IPS-18a (cell line): Measurements from ENCODE around the gene TRPV2.
A peak's percentile ranks its signal among the peaks of the same experiment; 100 is the strongest.

ENCODE experiments used
- H3K27ac ChIP-seq: one replicate; pipeline ENCODE4 v1.5.1; 2013; ENCODE audit warnings: low read length
- H3K27me3 ChIP-seq: one replicate; pipeline ENCODE4 v1.6.1; 2013; ENCODE audit warnings: mild to moderate bottlenecking, low read length; ENCODE audit not compliant: control insufficient read depth, insufficient read depth
- H3K36me3 ChIP-seq: one replicate; pipeline ENCODE4 v1.6.1; 2013; ENCODE audit warnings: low read depth, low read length; ENCODE audit not compliant: control insufficient read depth
- H3K4me1 ChIP-seq: one replicate; pipeline ENCODE4 v1.6.1; 2013; ENCODE audit warnings: low read depth, low read length; ENCODE audit not compliant: control insufficient read depth
- H3K4me3 ChIP-seq: one replicate; pipeline ENCODE4 v1.5.1; 2013; ENCODE audit warnings: low read length
- H3K9ac ChIP-seq: one replicate; pipeline ENCODE4 v1.6.1; 2013; ENCODE audit warnings: mild to moderate bottlenecking, low read length, moderate library complexity
- H3K9me3 ChIP-seq: one replicate; pipeline ENCODE4 v1.6.1; 2013; ENCODE audit warnings: low read depth, low read length; ENCODE audit not compliant: control insufficient read depth

TRPV2 gene

GRCh38 chr17:16429083-16429482, 13.7 kb downstream of the TRPV2 start:
- Histone ChIP-seq H3K9me3 (no peaks in the 10 kb centered on the region), H3K27me3 (no peaks in the 10 kb centered on the region), H3K4me3 (no peak overlapping the region), H3K9ac (no peak overlapping the region), H3K4me1 (no peaks in the 10 kb centered on the region), H3K27ac (no peak overlapping the region), H3K36me3 (no peaks in the 10 kb centered on the region)

- Histone ChIP-seq H3K27me3 (no peaks in the 10 kb centered on the region), H3K4me3 (no peak overlapping the region), H3K4me1 (no peaks in the 10 kb centered on the region), H3K9me3 (no peaks in the 10 kb centered on the region), H3K36me3 (no peaks in the 10 kb centered on the region), H3K9ac (no peak overlapping the region), H3K27ac (no peak overlapping the region)
These were observed 15.3 kb downstream of the TRPV2 start for GRCh38 chr17:16430650-16431049.

GRCh38 chr17:16432017-16432416, 16.6 kb downstream of the TRPV2 start:
- Histone ChIP-seq H3K9me3 (no peaks in the 10 kb centered on the region), H3K36me3 (no peaks in the 10 kb centered on the region), H3K27ac (no peak overlapping the region), H3K4me1 (no peaks in the 10 kb centered on the region), H3K4me3 (no peak overlapping the region), H3K27me3 (no peaks in the 10 kb centered on the region), H3K9ac (no peak overlapping the region)

- Histone ChIP-seq H3K27ac (no peak overlapping the region), H3K9me3 (no peaks in the 10 kb centered on the region), H3K36me3 (no peaks in the 10 kb centered on the region), H3K27me3 (no peaks in the 10 kb centered on the region), H3K4me3 (no peak overlapping the region), H3K9ac (no peak overlapping the region), H3K4me1 (peaks cover 4% of the 10 kb centered on the region)
These were observed 18.1 kb downstream of the TRPV2 start for GRCh38 chr17:16433514-16433913.

GRCh38 chr17:16434662-16435061, 19.3 kb downstream of the TRPV2 start:
- H3K9ac ChIP-seq = no peak overlapping the region
- no peak overlapping the region for H3K4me3 ChIP-seq
- H3K27me3 ChIP-seq = no peaks in the 10 kb centered on the region
- no peaks in the 10 kb centered on the region for H3K9me3 ChIP-seq
- peaks cover 4% of the 10 kb centered on the region for H3K4me1 ChIP-seq
- H3K36me3 ChIP-seq = peaks cover 1% of the 10 kb centered on the region
- H3K27ac ChIP-seq = no peak overlapping the region

GRCh38 chr17:16435925-16436886, 20.8 kb downstream of the TRPV2 start:
- Histone ChIP-seq H3K27me3 (no peaks in the 10 kb centered on the region), H3K9ac (no peak overlapping the region), H3K4me1 (peaks cover 9% of the 10 kb centered on the region), H3K4me3 (no peak overlapping the region), H3K27ac (no peak overlapping the region), H3K9me3 (no peaks in the 10 kb centered on the region), H3K36me3 (peaks cover 17% of the 10 kb centered on the region)

GRCh38 chr17:16437083-16437482, 21.7 kb downstream of the TRPV2 start:
- peaks cover 26% of the 10 kb centered on the region for H3K36me3 ChIP-seq
- H3K9ac ChIP-seq = no peak overlapping the region
- H3K27me3 ChIP-seq = no peaks in the 10 kb centered on the region
- H3K4me3 ChIP-seq = no peak overlapping the region
- H3K27ac ChIP-seq = no peak overlapping the region
- H3K9me3 ChIP-seq = no peaks in the 10 kb centered on the region
- H3K4me1 ChIP-seq = peaks cover 13% of the 10 kb centered on the region

- peaks cover 13% of the 10 kb centered on the region for H3K4me1 ChIP-seq
These were observed 22.8 kb downstream of the TRPV2 start for GRCh38 chr17:16438173-16438556.

GRCh38 chr17:16438557-16439302, 23.4 kb downstream of the TRPV2 start:
- peak overlapping the region; percentile 85 for H3K9ac ChIP-seq
- no peaks in the 10 kb centered on the region for H3K27me3 ChIP-seq
- peaks cover 13% of the 10 kb centered on the region for H3K4me1 ChIP-seq
- no peaks in the 10 kb centered on the region for H3K9me3 ChIP-seq
- H3K36me3 ChIP-seq = peaks cover 38% of the 10 kb centered on the region
- H3K27ac ChIP-seq = peak overlapping the region; percentile 96
- peak overlapping the region; percentile 81 for H3K4me3 ChIP-seq

More at GRCh38 chr17:16438173-16438556, 22.8 kb downstream of the TRPV2 start:
- peak overlapping the region; percentile 79 for H3K9ac ChIP-seq
- peak overlapping the region; percentile 67 for H3K4me3 ChIP-seq
- H3K36me3 ChIP-seq = peaks cover 36% of the 10 kb centered on the region
- H3K27ac ChIP-seq = peak overlapping the region; percentile 96
- no peaks in the 10 kb centered on the region for H3K9me3 ChIP-seq
- H3K27me3 ChIP-seq = no peaks in the 10 kb centered on the region

- peak overlapping the region; percentile 81 for H3K4me3 ChIP-seq
- H3K9ac ChIP-seq = peak overlapping the region; percentile 85
- H3K9me3 ChIP-seq = no peaks in the 10 kb centered on the region
- H3K27me3 ChIP-seq = no peaks in the 10 kb centered on the region
- H3K4me1 ChIP-seq = peaks cover 13% of the 10 kb centered on the region
- H3K27ac ChIP-seq = peak overlapping the region; percentile 22
- H3K36me3 ChIP-seq = peaks cover 38% of the 10 kb centered on the region
These were observed 24.0 kb downstream of the TRPV2 start for GRCh38 chr17:16439303-16439791.

GRCh38 chr17:16439811-16440351, 24.5 kb downstream of the TRPV2 start:
- Histone ChIP-seq H3K9me3 (no peaks in the 10 kb centered on the region), H3K4me3 (peak overlapping the region; percentile 81), H3K36me3 (peaks cover 38% of the 10 kb centered on the region), H3K9ac (peak overlapping the region; percentile 85), H3K27ac (no peak overlapping the region), H3K4me1 (peaks cover 13% of the 10 kb centered on the region), H3K27me3 (no peaks in the 10 kb centered on the region)
